ENCODE measurements around the gene SPDYE3. TPM values are rescaled to one million over a fixed set of nuclear protein-coding genes. Genes with fewer than 3 reads are reported as not detected.
"Not testable (repeated sequence)": the region's sequence is repeated elsewhere in the genome, so short reads cannot be mapped to it uniquely, and the experiment has no call there.

SPDYE3 gene
- total RNA-seq, 1 experiment from 2014 or later: not detected

- peak; percentile 50 for DNase-seq (ENCODE audit: low spot score)
- ATAC-seq: peak; percentile 38; the same call in 1 of the 2 replicates
- H3K36me3 Mint-ChIP-seq; POLR2A ChIA-PET; H3K27me3 Mint-ChIP-seq (ENCODE audit: low read depth); H3K9me3 Mint-ChIP-seq; H3K27ac Mint-ChIP-seq: not testable (repeated sequence)
- Mint-ChIP-seq H3K4me1 (peaks cover 29% of the 10 kb centered on the region), H3K4me3 (peak overlapping the region; percentile 73)
- TF ChIP-seq MAX (CRISPR knock-in tag; IDR thresholded peaks at IDR 0.05): peak; percentile 61
- CTCF ChIA-PET: interaction anchor here (0.8 to 1.1 kb wide), 7 partner anchors 53 to 183 kb away, joined by 3 to 5 read pairs (median 3); partner anchors contain the start of genes GAL3ST4 and PVRIG
Measured at GRCh38 chr7:100272538-100272902, 35.0 kb upstream of the SPDYE3 start.

GRCh38 chr7:100275120-100275519 is 32.4 kb upstream of the SPDYE3 start:
- TF ChIP-seq SOX15 (CRISPR knock-in tag; IDR thresholded peaks at IDR 0.05) (no peak), USF1 (CRISPR knock-in tag; IDR thresholded peaks at IDR 0.05) (no peak), ZNF423 (CRISPR knock-in tag; IDR thresholded peaks at IDR 0.05) (no peak), JUN (CRISPR knock-in tag; IDR thresholded peaks at IDR 0.05) (no peak), AR (CRISPR knock-in tag; IDR thresholded peaks at IDR 0.05) (no peak), ERG (CRISPR knock-in tag; IDR thresholded peaks at IDR 0.05) (no peak), ZNF425 (CRISPR knock-in tag; conservative IDR thresholded peaks at IDR 0.05) (no peak), GABPB1 (CRISPR knock-in tag; IDR thresholded peaks at IDR 0.05) (no peak), ZSCAN18 (CRISPR knock-in tag; IDR thresholded peaks at IDR 0.05) (no peak), PRRX2 (CRISPR knock-in tag; IDR thresholded peaks at IDR 0.05) (no peak), ZNF263 (CRISPR knock-in tag; IDR thresholded peaks at IDR 0.05; ENCODE audit: low read depth) (no peak), CREB1 (CRISPR knock-in tag; IDR thresholded peaks at IDR 0.05) (no peak)
- ChIA-PET POLR2A (no interaction called here), CTCF (interaction anchor here (0.6 kb wide), 1 partner anchor 102 kb away, joined by 3 read pairs; no protein-coding TSS in a partner anchor)
- Mint-ChIP-seq H3K27me3 (ENCODE audit: low read depth) (peaks cover 6% of the 10 kb centered on the region), H3K4me1 (peaks cover 15% of the 10 kb centered on the region), H3K9me3 (no peaks in the 10 kb centered on the region), H3K36me3 (no peaks in the 10 kb centered on the region), H3K4me3 (no peak overlapping the region), H3K27ac (no peak overlapping the region)
- ATAC-seq (no peak), DNase-seq (ENCODE audit: low spot score) (no peak)

- H3K4me1 Mint-ChIP-seq; H3K4me3 Mint-ChIP-seq; H3K27me3 Mint-ChIP-seq (ENCODE audit: low read depth); H3K9me3 Mint-ChIP-seq; POLR2A ChIA-PET; DNase-seq (ENCODE audit: low spot score); H3K36me3 Mint-ChIP-seq; ATAC-seq; CTCF ChIA-PET: not testable (repeated sequence)
- peak overlapping the region; percentile 82; the same call in 1 of the 2 replicates for H3K27ac Mint-ChIP-seq
Measured at GRCh38 chr7:100276126-100276525, 31.4 kb upstream of the SPDYE3 start.

- H3K27ac Mint-ChIP-seq; H3K27me3 Mint-ChIP-seq (ENCODE audit: low read depth); H3K4me1 Mint-ChIP-seq; H3K4me3 Mint-ChIP-seq; ATAC-seq; H3K36me3 Mint-ChIP-seq; CTCF ChIA-PET; DNase-seq (ENCODE audit: low spot score); H3K9me3 Mint-ChIP-seq: not testable (repeated sequence)
- POLR2A ChIA-PET: interaction anchor here (0.6 kb wide), 1 partner anchor 810 kb away, joined by 5 read pairs; no protein-coding TSS in a partner anchor
Measured at GRCh38 chr7:100282069-100282608, 25.4 kb upstream of the SPDYE3 start.

GRCh38 chr7:100283147-100283546 is 24.4 kb upstream of the SPDYE3 start:
- CTCF ChIA-PET; H3K27ac Mint-ChIP-seq; DNase-seq (ENCODE audit: low spot score); POLR2A ChIA-PET; H3K36me3 Mint-ChIP-seq; H3K27me3 Mint-ChIP-seq (ENCODE audit: low read depth); ATAC-seq; H3K9me3 Mint-ChIP-seq; H3K4me1 Mint-ChIP-seq; H3K4me3 Mint-ChIP-seq: not testable (repeated sequence)
